ENCODE data around the gene CSNK1G1. TPM values are rescaled to one million over a fixed set of nuclear protein-coding genes. Genes with fewer than 3 reads are reported as not detected.
"Not testable (repeated sequence)": the region's sequence is repeated elsewhere in the genome, so short reads cannot be mapped to it uniquely, and the experiment has no call there.

The CSNK1G1 gene
- total RNA-seq, 1 donor from 2014 or later: 6.3 TPM

GRCh38 chr15:64387562-64388168, 31.7 kb upstream of the CSNK1G1 start, which contains the start of gene TRIP4:
Gene TRIP4, plus strand, starts transcription at chr15:64387836. Its CDS starts 28 bp downstream, at chr15:64387864.
- no peak for TF ChIP-seq CTCF (IDR thresholded peaks at IDR 0.05; ENCODE audit: borderline replicate concordance)
- no peaks in the 10 kb centered on the region for H3K27me3 ChIP-seq (ENCODE audit: low read depth)
- no peaks in the 10 kb centered on the region for H3K36me3 ChIP-seq
- H3K4me3 ChIP-seq: peak within 1 kb of the TSS; percentile 80
- intact Hi-C loops (cut with micrococcal nuclease): no loop called here
- peak within 1 kb of the TSS; percentile 90 for H3K27ac ChIP-seq (replicated peaks)
- peak; percentile 94 for DNase-seq
- peaks cover 25% of the 10 kb centered on the region for H3K4me1 ChIP-seq
- no peaks in the 10 kb centered on the region for H3K9me3 ChIP-seq (replicated peaks)

- H3K4me1 ChIP-seq: peaks cover 31% of the 10 kb centered on the region
- intact Hi-C loops (cut with micrococcal nuclease): no loop called here
- DNase-seq: no peak
- H3K27me3 ChIP-seq (ENCODE audit: low read depth): no peaks in the 10 kb centered on the region
- no peak overlapping the region for H3K27ac ChIP-seq (replicated peaks)
- H3K9me3 ChIP-seq (replicated peaks): no peaks in the 10 kb centered on the region
- TF ChIP-seq CTCF (IDR thresholded peaks at IDR 0.05; ENCODE audit: borderline replicate concordance): no peak
- H3K4me3 ChIP-seq: no peak overlapping the region
- no peaks in the 10 kb centered on the region for H3K36me3 ChIP-seq
These were observed 30.3 kb upstream of the CSNK1G1 start for GRCh38 chr15:64386291-64386690.

- no peak overlapping the region for H3K4me3 ChIP-seq
- intact Hi-C loops (cut with micrococcal nuclease): no loop called here
- peaks cover 34% of the 10 kb centered on the region for H3K4me1 ChIP-seq
- no peaks in the 10 kb centered on the region for H3K9me3 ChIP-seq (replicated peaks)
- no peaks in the 10 kb centered on the region for H3K27me3 ChIP-seq (ENCODE audit: low read depth)
- H3K36me3 ChIP-seq: no peaks in the 10 kb centered on the region
- H3K27ac ChIP-seq (replicated peaks): no peak overlapping the region
- no peak for DNase-seq
- no peak for TF ChIP-seq CTCF (IDR thresholded peaks at IDR 0.05; ENCODE audit: borderline replicate concordance)
These were observed 27.8 kb upstream of the CSNK1G1 start for GRCh38 chr15:64383760-64384159.

GRCh38 chr15:64381000-64381751, 25.2 kb upstream of the CSNK1G1 start, which contains the start of gene PCLAF:
Gene PCLAF, minus strand, starts transcription at chr15:64381441. Its CDS starts 70 bp downstream, at chr15:64381371.
- TF ChIP-seq CTCF (IDR thresholded peaks at IDR 0.05; ENCODE audit: borderline replicate concordance): peak; percentile 26
- no peaks in the 10 kb centered on the region for H3K36me3 ChIP-seq
- H3K27me3 ChIP-seq (ENCODE audit: low read depth): no peaks in the 10 kb centered on the region
- H3K4me3 ChIP-seq: peak within 1 kb of the TSS; percentile 72
- intact Hi-C loops (cut with micrococcal nuclease): no loop called here
- H3K27ac ChIP-seq (replicated peaks): no peak within 1 kb of the TSS
- DNase-seq: peak; percentile 94
- peaks cover 14% of the 10 kb centered on the region for H3K4me1 ChIP-seq
- no peaks in the 10 kb centered on the region for H3K9me3 ChIP-seq (replicated peaks)

GRCh38 chr15:64380130-64380870, 24.3 kb upstream of the CSNK1G1 start:
- DNase-seq; intact Hi-C loops (cut with micrococcal nuclease); H3K9me3 ChIP-seq (replicated peaks); H3K27ac ChIP-seq (replicated peaks); H3K36me3 ChIP-seq; H3K27me3 ChIP-seq (ENCODE audit: low read depth): not testable (repeated sequence)
- Histone ChIP-seq H3K4me1 (peaks cover 14% of the 10 kb centered on the region), H3K4me3 (peak overlapping the region; percentile 72)
